Uterus (tissue), 2 donors: ENCODE data around the gene HRH2.

Experiments
- POLR2A ChIP-seq, 2 donors: fragments of 450-650 bp; IDR thresholded peaks; one replicate each; pipeline ENCODE4 v1.6.1; 2016; ENCODE audit warnings: antibody characterized with exemption in 2 of 2, mild to moderate bottlenecking in 1 of 2, moderate library complexity in 1 of 2
- TF ChIP-seq, protein P1 (sequence below), 4 experiments: fragments of 200-600 bp in 2 of 4; fragments of 450-650 bp in 2 of 4; sonication (generic) in 2 of 4; IDR thresholded peaks; one replicate each; pipeline ENCODE4 v1.5.1; 2016 to 2019; ENCODE audit warnings: antibody characterized with exemption in 4 of 4, mild to moderate bottlenecking in 2 of 4, moderate library complexity in 1 of 4

DNA sequence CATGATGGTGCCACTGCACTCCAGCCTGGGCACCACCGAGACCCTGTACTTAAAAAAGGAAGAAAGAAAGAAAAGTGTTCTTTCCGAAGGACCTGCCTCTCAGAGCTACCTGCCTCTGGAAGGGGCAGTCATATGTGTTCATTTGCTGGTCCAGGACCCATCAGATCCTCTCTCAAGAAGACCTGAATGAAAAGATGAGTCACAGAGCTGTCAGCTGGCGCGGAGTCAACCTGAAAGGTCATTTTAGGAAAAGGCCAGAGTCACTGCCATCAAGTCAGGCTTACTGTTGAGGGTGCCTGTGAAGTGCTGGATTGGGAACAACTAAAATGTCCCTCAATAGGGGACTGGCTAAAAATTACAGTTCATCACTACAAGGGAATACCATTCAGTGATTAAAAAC is 14.9 kb upstream of the HRH2 start:
- no peak for TF ChIP-seq POLR2A (IDR thresholded peaks at IDR 0.05)
- TF ChIP-seq, protein P1, sequence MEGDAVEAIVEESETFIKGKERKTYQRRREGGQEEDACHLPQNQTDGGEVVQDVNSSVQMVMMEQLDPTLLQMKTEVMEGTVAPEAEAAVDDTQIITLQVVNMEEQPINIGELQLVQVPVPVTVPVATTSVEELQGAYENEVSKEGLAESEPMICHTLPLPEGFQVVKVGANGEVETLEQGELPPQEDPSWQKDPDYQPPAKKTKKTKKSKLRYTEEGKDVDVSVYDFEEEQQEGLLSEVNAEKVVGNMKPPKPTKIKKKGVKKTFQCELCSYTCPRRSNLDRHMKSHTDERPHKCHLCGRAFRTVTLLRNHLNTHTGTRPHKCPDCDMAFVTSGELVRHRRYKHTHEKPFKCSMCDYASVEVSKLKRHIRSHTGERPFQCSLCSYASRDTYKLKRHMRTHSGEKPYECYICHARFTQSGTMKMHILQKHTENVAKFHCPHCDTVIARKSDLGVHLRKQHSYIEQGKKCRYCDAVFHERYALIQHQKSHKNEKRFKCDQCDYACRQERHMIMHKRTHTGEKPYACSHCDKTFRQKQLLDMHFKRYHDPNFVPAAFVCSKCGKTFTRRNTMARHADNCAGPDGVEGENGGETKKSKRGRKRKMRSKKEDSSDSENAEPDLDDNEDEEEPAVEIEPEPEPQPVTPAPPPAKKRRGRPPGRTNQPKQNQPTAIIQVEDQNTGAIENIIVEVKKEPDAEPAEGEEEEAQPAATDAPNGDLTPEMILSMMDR (IDR thresholded peaks at IDR 0.05) = no peak
